ENCODE data around the gene TBRG1.
"Not testable (repeated sequence)": the region's sequence is repeated elsewhere in the genome, so short reads cannot be mapped to it uniquely, and the experiment has no call there.

Gene TBRG1

DNA sequence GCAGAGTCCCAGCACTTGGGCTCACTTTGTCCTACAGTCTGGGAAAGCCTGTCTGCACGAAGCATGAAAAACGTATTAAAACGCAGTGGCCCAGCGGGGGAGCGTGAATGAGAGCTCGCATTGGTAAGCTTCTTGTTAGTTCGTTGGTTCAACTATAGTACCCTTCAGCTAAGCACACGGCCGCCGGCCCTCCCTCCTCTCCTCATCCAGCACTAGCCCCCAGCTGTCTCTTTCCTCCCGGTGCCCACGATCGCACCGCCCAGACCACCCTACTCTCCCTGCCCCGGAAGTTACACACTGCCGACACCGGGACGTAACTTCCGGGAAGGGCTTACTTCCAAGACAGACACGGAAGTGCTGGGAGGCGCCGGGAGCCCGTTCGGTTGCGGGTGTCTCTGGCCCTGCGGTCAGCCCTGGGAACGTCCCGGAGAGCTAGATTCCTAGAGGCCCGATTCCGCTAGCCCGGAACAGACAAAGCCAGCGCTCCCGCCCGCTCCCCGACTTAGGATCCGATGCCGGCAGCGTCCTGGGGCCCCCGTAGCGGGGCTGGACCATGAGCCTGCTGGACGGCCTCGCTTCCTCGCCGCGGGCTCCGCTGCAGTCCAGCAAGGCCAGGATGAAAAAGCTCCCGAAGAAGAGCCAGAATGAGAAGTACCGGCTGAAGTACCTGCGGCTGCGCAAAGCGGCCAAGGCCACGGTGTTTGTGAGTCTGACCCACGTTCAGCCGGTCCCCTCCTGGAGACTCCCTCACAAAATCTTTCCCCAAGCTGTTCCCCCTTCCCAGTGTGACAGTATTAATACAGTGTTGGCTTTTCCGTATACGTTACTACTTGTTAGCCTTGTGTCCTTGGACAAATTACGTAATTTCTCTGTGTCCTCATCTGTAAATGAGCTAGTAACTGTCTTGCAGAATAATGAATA lies at the start of gene TBRG1:
Gene TBRG1 (plus strand): TSS at position 334 of the 921 bp plus-strand sequence. CDS start 220 bp downstream, at position 554.
- DNase-seq (ENCODE audit: low spot score) = peak; percentile 93

- DNase-seq (ENCODE audit: low spot score) = no peak
Observed at GRCh38 chr11:124577716-124578427, 44.8 kb upstream of the TBRG1 start.

GRCh38 chr11:124578761-124579160 lies 43.9 kb upstream of the TBRG1 start:
- DNase-seq (ENCODE audit: low spot score) = no peak

DNA sequence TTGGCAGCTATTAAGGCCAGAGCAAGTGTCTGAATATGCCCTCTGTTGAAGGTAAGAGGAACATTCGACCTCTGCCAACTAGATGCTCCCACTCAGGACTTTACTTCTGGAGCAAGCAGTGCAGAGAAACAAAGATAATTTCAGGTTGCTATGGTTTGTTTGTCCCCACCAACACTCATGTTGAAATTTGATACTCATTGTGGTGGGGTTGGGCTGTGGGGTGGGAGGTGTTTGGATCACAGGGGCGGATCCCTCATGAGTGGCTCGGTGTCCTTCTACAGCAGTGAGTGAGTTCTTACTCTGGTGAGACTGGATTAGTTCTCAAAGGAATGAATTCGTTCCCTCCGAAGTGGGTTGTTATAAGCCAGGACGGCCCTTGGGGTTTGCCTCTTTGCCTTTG lies 40.8 kb upstream of the TBRG1 start:
- no peak for DNase-seq (ENCODE audit: low spot score)

DNA sequence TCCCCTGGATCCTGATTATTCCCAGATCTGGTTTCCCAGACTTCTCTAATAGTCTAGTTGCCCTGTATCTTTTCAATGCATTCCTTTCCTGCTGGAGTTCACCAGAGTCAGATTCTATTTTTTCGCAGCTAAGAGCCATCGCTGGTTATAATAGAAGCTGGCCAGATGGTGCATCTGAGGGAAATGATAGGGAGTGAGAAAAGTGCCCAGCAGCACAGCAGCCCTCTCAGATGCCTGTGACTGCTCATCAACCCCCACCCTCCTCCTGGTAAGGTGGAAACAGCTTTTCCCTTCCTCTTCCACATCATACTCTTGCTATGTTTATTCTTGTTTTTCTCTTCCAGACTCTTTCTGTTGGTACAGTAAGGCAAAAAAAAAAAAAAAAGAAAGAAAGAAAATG lies 40.1 kb upstream of the TBRG1 start:
- no peak for DNase-seq (ENCODE audit: low spot score)

- DNase-seq (ENCODE audit: low spot score) = no peak
Observed at GRCh38 chr11:124583781-124584180, 38.9 kb upstream of the TBRG1 start.

DNA sequence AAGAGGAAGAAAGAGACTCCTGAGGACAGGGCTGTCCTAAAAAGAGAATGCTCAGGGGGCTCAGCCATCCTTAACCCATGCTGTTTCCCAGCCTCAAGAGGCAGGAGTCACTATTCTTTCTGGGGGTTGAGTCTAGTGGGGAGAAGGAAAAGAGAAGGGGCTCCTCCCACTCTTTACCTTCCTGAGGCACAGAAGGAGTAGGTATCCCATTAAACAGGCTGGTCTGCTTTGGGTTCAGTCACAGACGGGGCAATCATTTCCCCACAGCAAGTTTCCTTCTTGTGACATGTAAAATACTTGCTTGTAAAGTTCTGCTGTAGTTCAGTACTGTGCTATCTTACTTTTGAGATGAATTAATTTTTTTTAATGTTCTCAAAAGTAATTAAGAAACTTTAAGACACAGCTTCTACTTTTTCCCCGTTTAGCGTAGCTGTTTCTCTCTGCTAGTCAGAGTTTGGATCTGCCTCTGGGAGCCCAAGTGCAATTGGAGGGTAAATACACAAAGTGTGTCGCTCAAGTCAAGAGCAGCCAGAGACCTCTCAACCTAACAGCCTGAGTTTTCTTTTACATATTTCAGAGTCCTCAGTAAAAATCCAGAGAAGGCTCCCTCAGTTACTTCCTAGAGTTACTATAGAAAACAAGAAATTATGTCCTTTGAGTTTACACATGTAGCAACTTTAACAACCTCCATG lies 37.8 kb upstream of the TBRG1 start:
- no peak for DNase-seq (ENCODE audit: low spot score)

GRCh38 chr11:124586238-124586860 lies 36.3 kb upstream of the TBRG1 start:
- peak; percentile 29 for DNase-seq (ENCODE audit: low spot score)

GRCh38 chr11:124591430-124591829 lies 31.2 kb upstream of the TBRG1 start:
- no peak for DNase-seq (ENCODE audit: low spot score)

GRCh38 chr11:124592627-124593026 lies 30.0 kb upstream of the TBRG1 start:
- no peak for DNase-seq (ENCODE audit: low spot score)

- no peak for DNase-seq (ENCODE audit: low spot score)
Observed at GRCh38 chr11:124595302-124595701, 27.4 kb upstream of the TBRG1 start.

- DNase-seq (ENCODE audit: low spot score) = no peak
Observed at GRCh38 chr11:124597626-124598025, 25.0 kb upstream of the TBRG1 start.

GRCh38 chr11:124600621-124601320 lies 21.9 kb upstream of the TBRG1 start:
- no peak for DNase-seq (ENCODE audit: low spot score)

- no peak for DNase-seq (ENCODE audit: low spot score)
Observed at GRCh38 chr11:124602193-124602592, 20.5 kb upstream of the TBRG1 start.

DNA sequence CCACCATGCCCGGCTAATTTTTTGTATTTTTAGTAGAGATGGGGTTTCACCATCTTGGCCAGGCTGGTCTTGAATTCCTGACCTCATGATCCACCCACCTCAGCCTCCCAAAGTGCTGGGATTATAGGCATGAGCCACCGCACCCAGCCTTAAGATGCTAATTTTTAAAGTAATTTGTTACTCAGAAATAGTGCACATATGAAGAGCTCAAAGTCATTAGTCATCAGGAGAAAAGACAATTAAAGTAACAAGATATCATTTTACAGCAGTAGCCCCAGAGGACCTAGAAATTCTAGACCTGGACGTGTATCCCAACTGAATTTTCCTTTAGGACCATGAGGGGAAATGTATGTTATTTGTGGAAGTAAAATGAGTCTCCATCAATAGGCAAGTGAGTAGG lies 19.9 kb upstream of the TBRG1 start:
- not testable (repeated sequence) for DNase-seq (ENCODE audit: low spot score)

DNA sequence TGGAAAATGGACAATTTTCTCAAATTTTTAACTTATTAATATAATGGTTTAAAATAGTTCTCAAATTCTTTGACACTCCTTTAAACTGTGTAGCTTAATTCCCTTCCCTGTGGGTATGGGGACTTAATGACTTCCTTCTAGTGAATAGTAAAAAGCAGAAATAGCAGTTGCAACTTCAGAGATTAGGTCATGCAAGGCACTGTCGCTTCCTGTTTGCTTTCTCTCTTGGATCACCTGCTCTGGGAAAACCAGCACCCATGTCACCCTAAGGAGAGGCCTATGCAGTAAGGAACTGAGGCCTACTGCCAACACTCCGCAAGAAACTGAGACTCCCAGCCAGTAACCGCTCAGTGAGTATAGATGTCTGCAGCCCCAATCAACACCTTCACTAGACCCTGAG lies 16.9 kb upstream of the TBRG1 start:
- peak; percentile 26 for DNase-seq (ENCODE audit: low spot score)

DNA sequence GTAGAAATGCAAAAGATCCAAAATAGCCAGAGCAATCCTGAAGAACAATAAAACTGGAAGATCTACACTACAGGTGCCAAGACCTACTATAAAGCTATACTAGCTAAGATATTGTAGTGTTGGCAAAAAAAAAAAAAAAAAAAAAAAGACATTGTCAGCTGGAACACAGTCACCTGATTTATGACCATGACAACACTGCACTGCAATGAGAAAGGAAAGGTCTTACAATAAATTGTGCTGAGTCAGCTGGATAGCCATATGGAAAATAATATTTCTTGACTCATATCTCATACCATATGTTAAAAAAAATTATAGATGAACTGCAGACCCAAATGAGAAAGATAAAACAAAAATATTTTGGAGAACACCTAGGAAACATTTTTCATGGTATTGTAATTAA lies 14.5 kb upstream of the TBRG1 start:
- DNase-seq (ENCODE audit: low spot score) = no peak

DNA sequence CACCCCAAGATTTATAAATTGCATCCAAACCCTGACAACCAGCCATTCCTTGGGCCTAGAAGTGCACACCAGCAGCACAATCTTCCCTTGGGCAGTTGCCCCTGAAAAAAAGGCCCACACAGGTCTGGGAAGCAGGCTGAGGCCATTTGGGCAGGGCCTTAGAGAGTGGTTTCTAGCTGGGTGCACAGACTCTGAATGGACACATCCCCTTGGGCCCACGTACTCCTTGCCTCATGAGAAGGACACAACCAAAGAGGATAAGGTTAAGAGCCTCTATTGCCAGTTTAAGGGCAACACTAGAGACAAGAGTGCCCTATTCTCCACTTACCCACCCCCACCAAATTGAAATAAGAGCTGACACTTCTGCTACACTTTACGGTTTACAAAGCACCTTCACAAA lies 12.4 kb upstream of the TBRG1 start:
- DNase-seq (ENCODE audit: low spot score) = no peak

DNA sequence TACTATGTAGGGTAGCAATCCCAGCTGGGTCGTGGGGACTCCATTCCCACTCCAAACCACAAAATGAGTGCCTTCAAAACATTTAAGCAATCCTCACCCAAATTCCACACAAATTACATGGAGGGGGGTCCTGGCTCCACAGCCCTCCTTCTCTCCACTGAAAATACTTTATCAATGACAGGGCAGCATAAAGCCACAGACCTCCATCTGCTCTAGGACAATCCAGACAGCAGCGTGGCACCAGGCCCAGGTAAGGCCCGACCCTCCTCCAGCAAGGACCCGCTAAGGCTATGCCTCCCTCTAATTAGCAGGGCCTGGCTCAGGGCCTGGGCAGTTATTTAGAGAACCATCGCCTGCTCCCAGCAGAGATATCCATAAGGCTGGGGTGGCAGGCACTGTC lies 11.6 kb upstream of the TBRG1 start, which contains the start of gene PANX3:
Gene PANX3 (plus strand): TSS at position 365 of the 400 bp plus-strand sequence. CDS start 129 bp downstream, outside the sequence.
- DNase-seq (ENCODE audit: low spot score) = no peak

DNA sequence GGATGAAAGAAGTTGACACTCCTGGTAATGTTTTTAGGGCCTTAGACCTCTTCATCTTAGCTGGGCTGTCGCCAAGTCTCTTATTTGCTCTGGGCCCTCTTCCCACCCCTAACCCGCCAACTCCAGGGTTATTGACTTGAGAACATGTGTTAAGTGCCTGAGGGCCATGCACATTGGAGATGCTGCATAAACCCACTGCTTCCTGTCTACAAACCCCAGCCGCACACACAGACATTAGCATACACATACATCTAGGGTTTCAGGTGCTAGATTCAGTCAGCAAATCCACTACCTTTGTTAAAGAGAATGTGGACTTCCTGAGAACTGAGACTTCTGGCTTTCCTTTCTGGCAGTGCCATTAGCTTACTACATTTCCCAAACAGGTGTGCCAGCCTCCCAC lies 10.6 kb upstream of the TBRG1 start:
- no peak for DNase-seq (ENCODE audit: low spot score)

GRCh38 chr11:124612567-124613246 lies 10.0 kb upstream of the TBRG1 start:
- no peak for DNase-seq (ENCODE audit: low spot score)

Measured in globus pallidus (tissue), 1 donor.